K562 (cell line): ENCODE data around the gene EXOC3L1. TPM values are rescaled to one million over a fixed set of nuclear protein-coding genes. Genes with fewer than 3 reads are reported as not detected.

Experiments
- ARID3A ChIP-seq: IDR thresholded peaks from 2 replicates; pipeline ENCODE4 v1.6.1; 2012; ENCODE audit warnings: low read depth, low read length, improper control_type of control experiment, borderline replicate concordance
- TAF1 ChIP-seq: IDR thresholded peaks from 2 replicates; pipeline ENCODE4 v1.6.1; 2011; ENCODE audit warnings: mild to moderate bottlenecking, low read length, moderate library complexity; ENCODE audit not compliant: insufficient read depth, control insufficient read depth, severe bottlenecking; ENCODE audit errors: extremely low read depth
- ZNF232 ChIP-seq: sonication (generic); formaldehyde crosslinking; IDR thresholded peaks from 2 replicates; pipeline ENCODE4 v1.8.0; 2022; ENCODE audit warnings: mild to moderate bottlenecking, missing genetic modification reagents
- polyA plus RNA-seq, 8 experiments: library from polyadenylated mRNA; depleted of rRNA in 4 of 8; stranded (reverse) in 5 of 8; unstranded in 3 of 8; fragments of >200 nt; fragmentation: Nextera tagmentation in 2 of 8; fragmentation: Illumina TruSeq in 1 of 8; extraction: Ambion mirVana in 2 of 8; extraction: Trizol in 1 of 8; gene quantifications; 2 replicates each; pipeline versions ENCODE4 v1.2.1 to v1.2.3, GENCODE V29; 2011 to 2014; ENCODE audit warnings: inconsistent platforms in 1 of 8, missing spikeins in 1 of 8
- total RNA-seq, 7 experiments: library from RNA; depleted of rRNA in 6 of 7; stranded (reverse); fragments of >200 nt in 6 of 7; fragmentation: Illumina TruSeq in 2 of 7; extraction: Trizol in 2 of 7; gene quantifications; 2 replicates each; pipeline versions ENCODE4 v1.2.1 to v1.2.3, GENCODE V29; 2011 to 2021; ENCODE audit warnings: low replicate concordance in 1 of 7
- TF ChIP-seq, protein P1 (sequence below), 3 experiments: fragments of 200-800 bp in 1 of 3; fragments of 250-450 bp in 1 of 3; fragments of 450-650 bp in 1 of 3; sonication (Bioruptor Pico) in 1 of 3; sonication (Bioruptor generic) in 1 of 3; formaldehyde crosslinking in 1 of 3; IDR thresholded peaks; 2 replicates each; pipeline versions ENCODE4 v1.6.1 to v1.8.0; 2016 to 2022; ENCODE audit warnings: mild to moderate bottlenecking in 2 of 3, missing genetic modification characterization in 2 of 3, missing compliant biosample characterization in 1 of 3, moderate library complexity in 1 of 3

Gene EXOC3L1
- total and polyA plus RNA-seq, 9 of the 15 experiments (the other 6 are each of a cell fraction or from before 2014, with no cell fraction given): 0.08 TPM; not detected in 8

DNA sequence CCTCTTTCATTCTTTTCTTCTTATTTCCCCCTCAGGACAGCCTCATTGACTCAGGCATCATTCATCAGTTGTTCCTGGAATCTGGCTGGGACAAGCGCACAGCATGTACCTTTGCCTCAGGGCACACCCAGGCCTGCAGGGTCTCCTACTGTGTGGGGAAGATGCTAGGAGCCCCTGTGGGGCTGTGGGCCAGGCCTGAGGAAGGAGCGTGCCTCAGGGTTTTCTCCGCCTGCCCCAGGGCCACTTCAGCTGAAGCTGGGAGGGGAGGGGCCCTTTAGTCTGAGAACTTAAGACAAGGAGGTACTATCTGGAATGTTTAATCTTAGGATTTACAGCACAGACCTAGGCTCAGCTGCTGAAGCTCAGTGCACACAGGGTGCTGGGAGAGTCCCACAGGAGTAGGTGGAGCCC is 16.9 kb upstream of the EXOC3L1 start (continued):
- TF ChIP-seq, protein P1, sequence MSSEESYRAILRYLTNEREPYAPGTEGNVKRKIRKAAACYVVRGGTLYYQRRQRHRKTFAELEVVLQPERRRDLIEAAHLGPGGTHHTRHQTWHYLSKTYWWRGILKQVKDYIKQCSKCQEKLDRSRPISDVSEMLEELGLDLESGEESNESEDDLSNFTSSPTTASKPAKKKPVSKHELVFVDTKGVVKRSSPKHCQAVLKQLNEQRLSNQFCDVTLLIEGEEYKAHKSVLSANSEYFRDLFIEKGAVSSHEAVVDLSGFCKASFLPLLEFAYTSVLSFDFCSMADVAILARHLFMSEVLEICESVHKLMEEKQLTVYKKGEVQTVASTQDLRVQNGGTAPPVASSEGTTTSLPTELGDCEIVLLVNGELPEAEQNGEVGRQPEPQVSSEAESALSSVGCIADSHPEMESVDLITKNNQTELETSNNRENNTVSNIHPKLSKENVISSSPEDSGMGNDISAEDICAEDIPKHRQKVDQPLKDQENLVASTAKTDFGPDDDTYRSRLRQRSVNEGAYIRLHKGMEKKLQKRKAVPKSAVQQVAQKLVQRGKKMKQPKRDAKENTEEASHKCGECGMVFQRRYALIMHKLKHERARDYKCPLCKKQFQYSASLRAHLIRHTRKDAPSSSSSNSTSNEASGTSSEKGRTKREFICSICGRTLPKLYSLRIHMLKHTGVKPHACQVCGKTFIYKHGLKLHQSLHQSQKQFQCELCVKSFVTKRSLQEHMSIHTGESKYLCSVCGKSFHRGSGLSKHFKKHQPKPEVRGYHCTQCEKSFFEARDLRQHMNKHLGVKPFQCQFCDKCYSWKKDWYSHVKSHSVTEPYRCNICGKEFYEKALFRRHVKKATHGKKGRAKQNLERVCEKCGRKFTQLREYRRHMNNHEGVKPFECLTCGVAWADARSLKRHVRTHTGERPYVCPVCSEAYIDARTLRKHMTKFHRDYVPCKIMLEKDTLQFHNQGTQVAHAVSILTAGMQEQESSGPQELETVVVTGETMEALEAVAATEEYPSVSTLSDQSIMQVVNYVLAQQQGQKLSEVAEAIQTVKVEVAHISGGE (CRISPR knock-in tag; IDR thresholded peaks at IDR 0.05): no peak
- no peak for TF ChIP-seq TAF1
- TF ChIP-seq ARID3A: no peak
- no peak for TF ChIP-seq ZNF232 (CRISPR knock-in tag)
